DND-41 (cell line): ENCODE results near the gene RFK.

Experiments
- ATAC-seq: fragments of 200-7000 bp; cut with Tn5 transposase; 3 replicates; pipeline ENCODE4 v1.9.1; 2021; ENCODE audit warnings: low read depth; ENCODE audit not compliant: insufficient read depth
- DNase-seq: peaks from one replicate; pipeline ENCODE4 v3.0.0-alpha.2; 2020
- H2AFZ ChIP-seq: 2 replicates; pipeline ENCODE4 v1.6.0; 2012; ENCODE audit warnings: low read depth, low read length
- H3K27ac ChIP-seq: 2 replicates; pipeline ENCODE4 v1.5.1; 2012; ENCODE audit warnings: low read length, inconsistent platforms
- H3K27me3 ChIP-seq: fragments of 200-600 bp; sonication (generic); 2 replicates; pipeline ENCODE4 v1.6.0; 2012; ENCODE audit warnings: low read length, mild to moderate bottlenecking, inconsistent platforms; ENCODE audit not compliant: insufficient read depth, poor library complexity
- H3K36me3 ChIP-seq: 2 replicates; pipeline ENCODE4 v1.5.1; 2012; ENCODE audit warnings: low read length, inconsistent platforms; ENCODE audit not compliant: insufficient read depth
- H3K4me1 ChIP-seq: 2 replicates; pipeline ENCODE4 v1.5.1; 2012; ENCODE audit warnings: mild to moderate bottlenecking, low read length; ENCODE audit not compliant: insufficient read depth
- H3K4me2 ChIP-seq: 2 replicates; pipeline ENCODE4 v1.6.0; 2012; ENCODE audit warnings: mild to moderate bottlenecking, moderate library complexity, low read length, inconsistent platforms; ENCODE audit not compliant: insufficient read depth
- H3K4me3 ChIP-seq, 2 experiments: fragments of 200-600 bp in 1 of 2; shearing (Covaris generic) in 1 of 2; 2 replicates each; pipeline ENCODE4 v1.5.1; 2012 to 2016; ENCODE audit warnings: inconsistent platforms in 2 of 2, low read length in 2 of 2, mild to moderate bottlenecking in 2 of 2, low read depth in 1 of 2, moderate library complexity in 1 of 2
- H3K79me2 ChIP-seq: 2 replicates; pipeline ENCODE4 v1.6.0; 2012; ENCODE audit warnings: low read length, inconsistent platforms; ENCODE audit not compliant: insufficient read depth
- H3K9ac ChIP-seq: 2 replicates; pipeline ENCODE4 v1.6.0; 2012; ENCODE audit warnings: low read depth, mild to moderate bottlenecking, inconsistent platforms, low read length, moderate library complexity
- H3K9me3 ChIP-seq: 2 replicates; pipeline ENCODE4 v1.5.1; 2012; ENCODE audit warnings: low read length, moderate library complexity, mild to moderate bottlenecking, inconsistent platforms; ENCODE audit not compliant: insufficient read depth, severe bottlenecking
- H4K20me1 ChIP-seq: 2 replicates; pipeline ENCODE4 v1.6.0; 2012; ENCODE audit warnings: low read length; ENCODE audit not compliant: insufficient read depth
- CTCF ChIP-seq: IDR thresholded peaks from 2 replicates; pipeline ENCODE4 v1.5.1; 2012; ENCODE audit warnings: borderline replicate concordance, low read length, moderate library complexity, mild to moderate bottlenecking; ENCODE audit not compliant: poor library complexity, severe bottlenecking; ENCODE audit errors: extremely low read depth
- EZH2 ChIP-seq: IDR thresholded peaks from 3 replicates; pipeline ENCODE4 v1.6.1; 2012; ENCODE audit warnings: borderline replicate concordance, low read depth, mild to moderate bottlenecking, moderate library complexity, low read length, inconsistent platforms; ENCODE audit not compliant: severe bottlenecking

RFK gene

GRCh38 chr9:76413658-76414057, 19.4 kb upstream of the RFK start:
- H3K36me3 ChIP-seq: no peaks in the 10 kb centered on the region
- ATAC-seq: no peak
- H3K9me3 ChIP-seq: no peaks in the 10 kb centered on the region
- H3K4me3 ChIP-seq: no peak overlapping the region
- no peak overlapping the region for H3K4me2 ChIP-seq
- no peak overlapping the region for H3K9ac ChIP-seq
- H2AFZ ChIP-seq: no peak overlapping the region
- H3K4me1 ChIP-seq: no peaks in the 10 kb centered on the region
- DNase-seq: no peak
- TF ChIP-seq EZH2 (no peak), CTCF (no peak)
- H4K20me1 ChIP-seq: no peaks in the 10 kb centered on the region
- H3K27me3 ChIP-seq: no peaks in the 10 kb centered on the region
- H3K27ac ChIP-seq: no peak overlapping the region
- no peaks in the 10 kb centered on the region for H3K79me2 ChIP-seq

- DNase-seq: no peak
- Histone ChIP-seq H3K4me1 (no peaks in the 10 kb centered on the region), H3K9ac (no peak overlapping the region), H3K79me2 (no peaks in the 10 kb centered on the region), H4K20me1 (no peaks in the 10 kb centered on the region), H3K36me3 (no peaks in the 10 kb centered on the region), H3K9me3 (no peaks in the 10 kb centered on the region), H2AFZ (no peak overlapping the region), H3K27ac (no peak overlapping the region), H3K4me2 (no peak overlapping the region), H3K4me3 (no peak overlapping the region), H3K27me3 (no peaks in the 10 kb centered on the region)
- no peak for TF ChIP-seq CTCF
- TF ChIP-seq EZH2: no peak
- ATAC-seq: no peak
Observed at GRCh38 chr9:76412638-76413037, 18.4 kb upstream of the RFK start.

- H2AFZ ChIP-seq: no peak overlapping the region
- TF ChIP-seq EZH2 (no peak), CTCF (no peak)
- no peak overlapping the region for H3K4me2 ChIP-seq
- no peak overlapping the region for H3K27ac ChIP-seq
- no peaks in the 10 kb centered on the region for H4K20me1 ChIP-seq
- H3K36me3 ChIP-seq: no peaks in the 10 kb centered on the region
- no peak for DNase-seq
- no peak overlapping the region for H3K4me3 ChIP-seq
- H3K9me3 ChIP-seq: no peaks in the 10 kb centered on the region
- peaks cover 10% of the 10 kb centered on the region; the same call in 1 of the 2 replicates for H3K4me1 ChIP-seq
- no peak overlapping the region for H3K9ac ChIP-seq
- no peaks in the 10 kb centered on the region for H3K79me2 ChIP-seq
- H3K27me3 ChIP-seq: no peaks in the 10 kb centered on the region
- ATAC-seq: no peak
Observed at GRCh38 chr9:76405868-76406267, 11.6 kb upstream of the RFK start.

- no peak for TF ChIP-seq EZH2
- TF ChIP-seq CTCF: no peak
- Histone ChIP-seq H3K4me1 (peaks cover 10% of the 10 kb centered on the region; the same call in 1 of the 2 replicates), H3K79me2 (no peaks in the 10 kb centered on the region), H3K27ac (no peak overlapping the region), H3K9ac (no peak overlapping the region), H3K9me3 (no peaks in the 10 kb centered on the region), H3K27me3 (no peaks in the 10 kb centered on the region), H3K36me3 (no peaks in the 10 kb centered on the region), H3K4me2 (no peak overlapping the region), H4K20me1 (no peaks in the 10 kb centered on the region), H3K4me3 (no peak overlapping the region), H2AFZ (no peak overlapping the region)
- ATAC-seq: no peak
- no peak for DNase-seq
Observed at GRCh38 chr9:76405340-76405739, 11.1 kb upstream of the RFK start.
